Subcutaneous adipose tissue (tissue), 4 donors: ENCODE measurements around the gene SHROOM3. TPM values are rescaled to one million over a fixed set of nuclear protein-coding genes. Genes with fewer than 3 reads are reported as not detected.

Experiments
- small RNA-seq: library from RNA; depleted of rRNA; stranded (forward); fragments of <200 nt; gene quantifications from one replicate; pipeline ENCODE3, GENCODE V24; 2016
- total RNA-seq, 4 donors: library from RNA; depleted of rRNA; stranded (reverse); fragments of >200 nt; gene quantifications; one replicate each; pipeline ENCODE4 v1.1.0, GENCODE V29; 2016
- TF ChIP-seq, protein P1 (sequence below): fragments of 450-650 bp; IDR thresholded peaks from one replicate; pipeline ENCODE4 v1.5.1; 2016; ENCODE audit warnings: low read depth, mild to moderate bottlenecking, control low read depth, antibody characterized with exemption, moderate library complexity

Gene SHROOM3
- total RNA-seq, 4 donors from 2014 or later = 0.22 to 0.38 (median 0.33) TPM; not detected in 1

DNA sequence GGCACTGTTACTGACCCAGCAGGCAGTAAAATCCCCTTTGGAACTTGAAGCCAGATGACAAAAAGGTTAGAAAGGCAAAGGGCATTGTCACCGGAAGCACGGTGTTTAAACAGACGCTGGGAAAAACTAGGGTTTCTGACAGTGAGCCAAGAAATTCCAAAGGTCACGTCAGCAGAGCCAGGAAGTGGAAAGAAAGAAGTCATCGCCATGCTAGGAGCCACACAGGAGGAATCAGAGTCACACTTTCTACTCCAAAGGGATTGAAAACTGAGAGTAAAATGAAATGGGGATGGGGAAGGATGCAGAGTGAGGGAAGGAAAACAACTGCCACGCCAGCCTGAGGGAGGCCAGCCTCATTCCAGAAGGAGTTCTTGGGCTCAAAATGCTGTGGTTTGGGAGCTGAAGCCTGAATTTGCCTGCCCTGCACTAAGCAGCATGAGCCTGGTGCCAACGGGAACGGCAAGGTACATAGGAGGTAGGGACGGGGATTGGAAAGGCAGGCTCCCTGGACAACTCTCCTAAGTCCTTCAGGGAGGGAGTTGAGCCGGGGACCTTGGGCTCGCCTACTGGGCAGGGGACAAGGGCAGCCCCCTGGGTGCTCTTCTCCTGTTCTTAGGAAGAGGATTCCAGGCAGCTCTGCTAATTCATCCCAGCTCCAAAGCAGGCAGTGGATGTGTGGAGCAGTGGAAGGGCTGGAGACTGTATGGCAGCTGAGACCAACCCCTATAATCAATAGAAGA lies 396.1 kb downstream of the SHROOM3 start:
- TF ChIP-seq, protein P1, sequence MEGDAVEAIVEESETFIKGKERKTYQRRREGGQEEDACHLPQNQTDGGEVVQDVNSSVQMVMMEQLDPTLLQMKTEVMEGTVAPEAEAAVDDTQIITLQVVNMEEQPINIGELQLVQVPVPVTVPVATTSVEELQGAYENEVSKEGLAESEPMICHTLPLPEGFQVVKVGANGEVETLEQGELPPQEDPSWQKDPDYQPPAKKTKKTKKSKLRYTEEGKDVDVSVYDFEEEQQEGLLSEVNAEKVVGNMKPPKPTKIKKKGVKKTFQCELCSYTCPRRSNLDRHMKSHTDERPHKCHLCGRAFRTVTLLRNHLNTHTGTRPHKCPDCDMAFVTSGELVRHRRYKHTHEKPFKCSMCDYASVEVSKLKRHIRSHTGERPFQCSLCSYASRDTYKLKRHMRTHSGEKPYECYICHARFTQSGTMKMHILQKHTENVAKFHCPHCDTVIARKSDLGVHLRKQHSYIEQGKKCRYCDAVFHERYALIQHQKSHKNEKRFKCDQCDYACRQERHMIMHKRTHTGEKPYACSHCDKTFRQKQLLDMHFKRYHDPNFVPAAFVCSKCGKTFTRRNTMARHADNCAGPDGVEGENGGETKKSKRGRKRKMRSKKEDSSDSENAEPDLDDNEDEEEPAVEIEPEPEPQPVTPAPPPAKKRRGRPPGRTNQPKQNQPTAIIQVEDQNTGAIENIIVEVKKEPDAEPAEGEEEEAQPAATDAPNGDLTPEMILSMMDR = no peak

DNA sequence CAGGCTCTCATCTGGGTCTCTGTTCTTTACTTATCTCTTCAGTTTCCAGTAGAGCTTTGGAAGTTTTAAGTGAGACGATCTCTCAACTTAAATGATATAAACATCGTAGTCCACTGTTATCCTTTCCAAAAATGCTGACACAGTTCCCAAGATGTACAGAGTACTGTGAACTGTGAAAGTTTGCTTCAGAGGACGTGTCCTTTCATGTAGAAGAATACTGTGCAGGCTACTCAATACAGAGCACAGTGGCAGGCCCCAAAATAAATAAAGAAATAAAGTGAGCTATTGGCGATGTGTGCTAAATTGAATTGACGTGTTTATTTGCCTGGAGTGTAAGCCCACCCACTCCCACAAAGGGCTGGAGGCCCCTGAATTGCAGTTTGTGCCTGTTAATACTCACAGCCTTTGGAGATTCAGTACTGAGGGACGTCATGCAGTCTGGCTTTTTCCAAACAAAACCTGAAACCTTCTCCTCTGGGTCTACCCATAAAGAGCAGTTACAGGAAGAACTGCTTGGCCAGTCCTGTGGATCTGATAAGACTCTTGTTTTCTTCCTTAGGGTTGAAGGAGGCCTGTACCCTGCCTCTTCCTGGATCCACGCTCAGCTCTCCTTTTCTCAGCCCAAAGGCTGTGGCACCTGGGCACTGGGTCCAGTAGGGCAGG lies 396.8 kb downstream of the SHROOM3 start:
- TF ChIP-seq, protein P1 = no peak

Small RNA genes within 50 kb of the gene (small RNA-seq; reads per million reads assigned to genes)
- gene MIR4450 (not detected), gene RF00278 (not detected), gene RNU6-145P (not detected)

Other genes starting within 250 kb of the SHROOM3 start
- gene SCARB2, start 221.4 kb upstream of the SHROOM3 start, total RNA-seq = 100 to 1,000 TPM; 160 to 308 (median 169) TPM
- gene FAM47E, start 183.5 kb upstream of the SHROOM3 start, total RNA-seq = 10 to 100 TPM in 1 of 4 donors, 1 to 10 TPM in 3; 5.6 to 13.7 (median 7.4) TPM
- gene STBD1, start 128.5 kb upstream of the SHROOM3 start, total RNA-seq = 10 to 100 TPM; 25.8 to 62.0 (median 36.4) TPM
- gene CCDC158, start 14.1 kb upstream of the SHROOM3 start, total RNA-seq = 1 to 10 TPM in 3 of 4 donors, under 1 TPM in 1; 0.33 to 1.7 (median 1.2) TPM